ENCODE results near the gene DPP3. TPM values are rescaled to one million over a fixed set of nuclear protein-coding genes. Genes with fewer than 3 reads are reported as not detected.

Gene DPP3
- polyA plus RNA-seq, 2 of the 4 experiments (the other 2 are of a cell fraction), result 52.2 to 70.5 TPM

GRCh38 chr11:66447012-66447411, 33.2 kb upstream of the DPP3 start:
- CTCF ChIA-PET, result interaction anchor here (1.5 to 4.2 kb wide), 2 partner anchors 8 to 12 kb away, joined by 3 to 21 read pairs; partner anchors contain the start of gene MRPL11

GRCh38 chr11:66448523-66448922, 31.7 kb upstream of the DPP3 start:
- peaks cover 8% of the 10 kb centered on the region for H3K4me1 ChIP-seq
- TF ChIP-seq REST (IDR thresholded peaks at IDR 0.05) (no peak), ESRRA (IDR thresholded peaks at IDR 0.05; ENCODE audit: borderline replicate concordance, low read length) (no peak), ZFP36 (IDR thresholded peaks at IDR 0.05; ENCODE audit: borderline replicate concordance, partially characterized antibody) (no peak), NR3C1 (IDR thresholded peaks at IDR 0.05) (no peak), NPAS2 (CRISPR knock-in tag; IDR thresholded peaks at IDR 0.05; ENCODE audit: borderline replicate concordance) (no peak), EHMT2 (IDR thresholded peaks at IDR 0.05; ENCODE audit: low read depth) (no peak), PBX3 (IDR thresholded peaks at IDR 0.05) (no peak), BCL3 (IDR thresholded peaks at IDR 0.05) (no peak), RARB (CRISPR knock-in tag; IDR thresholded peaks at IDR 0.05) (no peak), POLR2AphosphoS2 (conservative IDR thresholded peaks at IDR 0.05; ENCODE audit: low read length) (no peak)

More at GRCh38 chr11:66447012-66447411, 33.2 kb upstream of the DPP3 start:
- no peak overlapping the region for H3K4me2 ChIP-seq
- DNase-seq (ENCODE audit: low read depth in 1 of 2, low spot score in 1 of 2), result no peak
- ATAC-seq, result no peak
- POLR2A ChIA-PET, result no interaction called here
- TF ChIP-seq TP53 (CRISPR knock-in tag; IDR thresholded peaks at IDR 0.05), result no peak
- no peak for TF ChIP-seq ZNF302 (CRISPR knock-in tag; IDR thresholded peaks at IDR 0.05)
- TF ChIP-seq JUNB (IDR thresholded peaks at IDR 0.05), result no peak
- TF ChIP-seq, protein P1, sequence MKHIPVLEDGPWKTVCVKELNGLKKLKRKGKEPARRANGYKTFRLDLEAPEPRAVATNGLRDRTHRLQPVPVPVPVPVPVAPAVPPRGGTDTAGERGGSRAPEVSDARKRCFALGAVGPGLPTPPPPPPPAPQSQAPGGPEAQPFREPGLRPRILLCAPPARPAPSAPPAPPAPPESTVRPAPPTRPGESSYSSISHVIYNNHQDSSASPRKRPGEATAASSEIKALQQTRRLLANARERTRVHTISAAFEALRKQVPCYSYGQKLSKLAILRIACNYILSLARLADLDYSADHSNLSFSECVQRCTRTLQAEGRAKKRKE (CRISPR knock-in tag; IDR thresholded peaks at IDR 0.05; ENCODE audit: low read depth), result no peak
- TF ChIP-seq HOXA7 (CRISPR knock-in tag; IDR thresholded peaks at IDR 0.05), result no peak
- no peak for TF ChIP-seq NR3C1 (IDR thresholded peaks at IDR 0.05)
- TF ChIP-seq SREBF2 (IDR thresholded peaks at IDR 0.05), result no peak
- no peak for TF ChIP-seq CHD4 (IDR thresholded peaks at IDR 0.05; ENCODE audit: borderline replicate concordance)
- TF ChIP-seq REST (IDR thresholded peaks at IDR 0.05), result no peak
- TF ChIP-seq ZC3H11A (IDR thresholded peaks at IDR 0.05), result no peak
- TF ChIP-seq CTCF (IDR thresholded peaks at IDR 0.05), result no peak
- TF ChIP-seq CHD2 (IDR thresholded peaks at IDR 0.05; ENCODE audit: low read length, partially characterized antibody), result no peak
- TF ChIP-seq FOSB (CRISPR knock-in tag; IDR thresholded peaks at IDR 0.05), result no peak
- H3K4me3 ChIP-seq, result no peak overlapping the region
- FAIRE-seq, result no peak
- H3K27ac ChIP-seq, result no peak overlapping the region
- H3K4me1 ChIP-seq, result peaks cover 15% of the 10 kb centered on the region
- no peaks in the 10 kb centered on the region for H3K9me3 ChIP-seq

More at GRCh38 chr11:66448523-66448922, 31.7 kb upstream of the DPP3 start:
- POLR2A ChIA-PET, result no interaction called here
- no peak for DNase-seq (ENCODE audit: low read depth in 1 of 2, low spot score in 1 of 2)
- Histone ChIP-seq H3K4me3 (no peak overlapping the region), H3K27ac (no peak overlapping the region), H3K4me2 (no peak overlapping the region), H3K9me3 (no peaks in the 10 kb centered on the region)
- no peak for FAIRE-seq
- CTCF ChIA-PET, result interaction anchor here (1.0 to 4.2 kb wide), 5 partner anchors 10 to 59 kb away, joined by 3 to 21 read pairs (median 3); partner anchors contain the start of gene MRPL11
- WGBS (ENCODE audit: missing lambda C conversion rate), result 8% methylated on average over 4 of the region's 4 CpGs
- no peak for ATAC-seq

All from A549 (cell line).